LNCaP clone FGC (cell line): ENCODE measurements around the gene FHL2.
A peak's percentile ranks its signal among the peaks of the same experiment; 100 is the strongest.

Experiments
- DNase-seq: peaks from one replicate; pipeline ENCODE4 v3.0.0-alpha.2; 2011; ENCODE audit warnings: low read depth
- H3K4me3 ChIP-seq: 2 replicates; pipeline ENCODE4 v1.5.1; 2011; ENCODE audit warnings: mild to moderate bottlenecking, low read depth, low read length, control low read depth
- CTCF ChIP-seq: IDR thresholded peaks from 2 replicates; pipeline ENCODE4 v1.5.1; 2012; ENCODE audit warnings: mild to moderate bottlenecking; ENCODE audit not compliant: control insufficient read depth, insufficient read depth; ENCODE audit errors: extremely low read depth

FHL2 gene

GRCh38 chr2:105344704-105345345 is 54.0 kb downstream of the FHL2 start:
- peak; percentile 40 for DNase-seq
- no peak overlapping the region for H3K4me3 ChIP-seq
- TF ChIP-seq CTCF, result peak; percentile 28

DNA sequence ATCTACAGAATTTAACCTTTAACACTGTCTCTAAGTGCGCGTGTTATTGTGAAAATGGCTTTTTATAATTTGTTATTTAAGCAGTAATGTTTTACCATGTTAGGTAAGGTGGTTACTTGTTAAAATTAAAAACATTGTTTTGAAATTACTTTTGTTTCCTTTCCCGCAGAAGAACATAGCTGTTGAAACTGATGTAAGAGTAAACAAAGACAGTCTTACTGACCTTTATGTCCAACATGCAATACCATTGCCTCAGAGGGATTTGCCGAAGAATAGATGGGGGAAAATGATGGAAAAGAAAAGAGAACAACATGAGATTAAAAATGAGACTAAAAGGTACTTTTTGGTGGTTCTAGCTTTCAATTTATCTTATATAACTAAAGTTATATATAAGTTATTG is 59.4 kb downstream of the FHL2 start:
- no peak overlapping the region for H3K4me3 ChIP-seq
- DNase-seq, result no peak
- no peak for TF ChIP-seq CTCF

- no peak for TF ChIP-seq CTCF
- H3K4me3 ChIP-seq, result peak overlapping the region; percentile 97
- no peak for DNase-seq
These were observed 60.8 kb downstream of the FHL2 start for GRCh38 chr2:105338020-105338385.

GRCh38 chr2:105337122-105338019 is 61.5 kb downstream of the FHL2 start, which contains the start of gene C2orf49:
C2orf49 (plus strand) TSS chr2:105337540; CDS start chr2:105337588, 48 bp downstream.
- TF ChIP-seq CTCF, result no peak
- H3K4me3 ChIP-seq, result peak within 1 kb of the TSS; percentile 97
- DNase-seq, result peak; percentile 47

DNA sequence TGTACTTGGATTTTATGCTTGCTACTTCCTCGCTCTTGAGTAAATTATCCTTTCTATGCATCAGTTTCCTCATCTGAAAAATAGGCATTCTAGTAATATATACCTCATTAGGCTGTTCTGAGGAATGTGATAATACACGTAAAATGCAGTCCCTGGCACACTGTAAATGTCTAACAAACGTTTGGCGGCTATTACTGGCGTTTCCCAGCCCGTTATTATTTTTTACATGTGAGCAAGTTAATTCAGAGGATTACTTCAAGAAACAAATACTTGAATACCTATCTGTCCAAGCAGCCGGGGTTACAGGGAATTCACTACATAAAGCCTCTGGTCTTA is 62.1 kb downstream of the FHL2 start:
- TF ChIP-seq CTCF, result no peak
- H3K4me3 ChIP-seq, result peak overlapping the region; percentile 97
- DNase-seq, result no peak

DNA sequence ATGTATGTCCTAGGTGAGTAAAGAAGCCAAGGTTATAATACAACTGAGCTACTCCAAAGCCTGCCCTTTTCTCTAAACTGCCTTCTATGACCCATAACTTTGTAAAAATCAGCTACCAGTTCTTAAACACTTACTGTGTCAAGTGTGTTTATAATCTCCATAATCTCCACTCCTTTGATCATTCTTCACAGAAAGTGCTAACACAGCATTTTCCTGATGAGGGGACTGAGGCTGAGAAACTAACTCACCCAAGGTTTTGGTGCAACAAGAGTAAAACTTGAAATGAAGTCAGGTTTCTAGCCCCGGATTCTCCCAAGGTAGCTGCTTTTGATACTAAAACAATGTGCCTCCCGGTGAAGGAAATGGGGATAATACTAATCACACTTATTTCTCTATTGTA is 63.4 kb downstream of the FHL2 start:
- no peak for DNase-seq
- no peak for TF ChIP-seq CTCF

More for the DNA sequence above, 63.4 kb downstream of the FHL2 start:
- H3K4me3 ChIP-seq, result no peak overlapping the region
